GM12801 (cell line): ENCODE measurements around the gene WDR93.

Source experiments
- TF ChIP-seq, protein P1 (sequence below): IDR thresholded peaks from one replicate; pipeline ENCODE4 v1.5.1; 2011; ENCODE audit warnings: control low read depth; ENCODE audit not compliant: insufficient read length; ENCODE audit errors: extremely low read depth

The WDR93 gene

DNA sequence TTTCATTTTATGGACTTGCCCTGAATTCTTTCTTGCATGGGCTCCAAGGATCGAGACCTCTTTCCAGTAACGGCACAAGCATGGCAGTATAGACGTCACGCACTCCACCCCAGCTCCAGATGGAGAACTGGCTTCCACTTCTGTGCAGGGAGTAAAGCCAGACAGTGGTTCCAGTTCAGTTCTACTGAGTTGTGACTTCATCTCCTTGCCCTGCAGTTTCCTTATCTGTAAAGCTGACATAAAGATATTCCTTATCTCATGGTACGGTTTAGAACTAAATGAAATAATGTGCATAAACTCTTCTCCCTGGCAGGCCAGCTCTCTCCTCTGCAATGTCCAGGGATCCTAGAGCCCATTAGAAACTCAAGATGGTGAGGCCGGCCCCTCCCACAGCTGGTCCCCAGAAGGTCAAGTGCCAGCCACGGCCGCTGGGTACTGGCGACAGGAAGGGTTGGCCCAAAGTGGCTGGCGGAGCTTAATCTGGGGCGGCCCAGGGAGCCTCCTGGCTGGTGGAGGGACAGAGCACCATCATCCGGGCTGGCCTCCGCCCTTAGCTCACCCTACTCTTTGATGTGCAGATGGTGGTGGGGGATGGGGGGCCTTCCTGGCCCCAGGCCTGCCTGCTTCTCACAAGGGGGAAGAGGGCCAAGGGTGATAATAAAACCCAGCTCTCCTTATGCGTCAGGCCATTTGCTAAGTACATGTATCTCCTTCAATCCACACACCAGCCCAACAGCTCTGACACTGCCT is 92.7 kb downstream of the WDR93 start:
- TF ChIP-seq, protein P1, sequence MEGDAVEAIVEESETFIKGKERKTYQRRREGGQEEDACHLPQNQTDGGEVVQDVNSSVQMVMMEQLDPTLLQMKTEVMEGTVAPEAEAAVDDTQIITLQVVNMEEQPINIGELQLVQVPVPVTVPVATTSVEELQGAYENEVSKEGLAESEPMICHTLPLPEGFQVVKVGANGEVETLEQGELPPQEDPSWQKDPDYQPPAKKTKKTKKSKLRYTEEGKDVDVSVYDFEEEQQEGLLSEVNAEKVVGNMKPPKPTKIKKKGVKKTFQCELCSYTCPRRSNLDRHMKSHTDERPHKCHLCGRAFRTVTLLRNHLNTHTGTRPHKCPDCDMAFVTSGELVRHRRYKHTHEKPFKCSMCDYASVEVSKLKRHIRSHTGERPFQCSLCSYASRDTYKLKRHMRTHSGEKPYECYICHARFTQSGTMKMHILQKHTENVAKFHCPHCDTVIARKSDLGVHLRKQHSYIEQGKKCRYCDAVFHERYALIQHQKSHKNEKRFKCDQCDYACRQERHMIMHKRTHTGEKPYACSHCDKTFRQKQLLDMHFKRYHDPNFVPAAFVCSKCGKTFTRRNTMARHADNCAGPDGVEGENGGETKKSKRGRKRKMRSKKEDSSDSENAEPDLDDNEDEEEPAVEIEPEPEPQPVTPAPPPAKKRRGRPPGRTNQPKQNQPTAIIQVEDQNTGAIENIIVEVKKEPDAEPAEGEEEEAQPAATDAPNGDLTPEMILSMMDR, result no peak

DNA sequence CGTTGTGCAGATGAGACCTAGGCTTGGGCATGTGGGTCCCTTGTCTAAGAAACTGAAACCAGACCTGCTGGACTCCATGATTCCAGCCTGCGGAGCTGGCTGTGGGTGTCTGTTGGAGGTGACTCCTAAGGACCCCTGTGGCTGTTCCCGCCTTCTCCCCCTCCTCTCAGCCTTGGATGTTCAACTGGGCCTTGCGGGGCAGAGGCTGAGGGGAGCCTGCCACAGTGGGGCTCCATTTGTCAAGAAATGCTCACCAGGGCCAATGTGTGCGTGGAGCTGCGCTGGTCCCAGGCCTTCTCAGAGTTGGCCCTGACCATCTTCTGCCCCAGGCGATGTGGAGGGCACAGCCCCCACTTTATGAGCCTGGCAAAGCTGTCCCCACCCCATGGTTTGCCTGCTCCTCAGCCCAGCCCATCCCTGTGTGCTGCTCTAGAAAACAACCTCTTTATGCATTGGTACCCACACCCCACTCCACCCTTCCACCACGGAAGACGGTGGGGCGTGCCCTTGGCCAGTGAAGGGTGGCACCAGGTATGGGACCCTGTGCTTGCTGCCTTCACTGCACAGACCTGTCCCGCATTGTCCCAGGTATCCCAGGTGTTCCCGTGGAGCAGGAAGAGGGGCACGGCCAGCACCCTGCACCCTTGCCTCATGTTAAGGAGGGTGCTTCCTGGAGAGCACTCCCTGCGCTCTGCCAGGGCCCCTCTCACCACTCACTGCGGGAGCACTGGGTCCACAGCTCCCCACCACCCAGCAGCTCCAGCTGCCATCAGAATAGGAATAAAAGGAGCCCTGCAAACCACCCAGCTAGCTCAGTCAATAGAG is 93.5 kb downstream of the WDR93 start:
- TF ChIP-seq, protein P1, result no peak

DNA sequence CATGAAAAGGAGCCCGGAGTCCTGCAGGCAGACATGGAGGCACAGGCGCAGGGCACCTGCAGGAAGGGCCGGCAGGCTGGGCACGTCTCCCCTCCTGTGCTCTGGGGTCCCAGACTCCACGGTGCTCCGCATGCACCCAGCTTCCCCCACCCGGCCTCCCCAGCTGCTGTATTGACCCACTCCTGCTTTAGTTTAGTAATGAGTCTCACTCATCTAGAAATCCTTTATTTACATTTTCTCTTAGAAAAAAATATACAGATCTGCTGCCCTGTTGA is 94.0 kb downstream of the WDR93 start:
- TF ChIP-seq, protein P1, result no peak

DNA sequence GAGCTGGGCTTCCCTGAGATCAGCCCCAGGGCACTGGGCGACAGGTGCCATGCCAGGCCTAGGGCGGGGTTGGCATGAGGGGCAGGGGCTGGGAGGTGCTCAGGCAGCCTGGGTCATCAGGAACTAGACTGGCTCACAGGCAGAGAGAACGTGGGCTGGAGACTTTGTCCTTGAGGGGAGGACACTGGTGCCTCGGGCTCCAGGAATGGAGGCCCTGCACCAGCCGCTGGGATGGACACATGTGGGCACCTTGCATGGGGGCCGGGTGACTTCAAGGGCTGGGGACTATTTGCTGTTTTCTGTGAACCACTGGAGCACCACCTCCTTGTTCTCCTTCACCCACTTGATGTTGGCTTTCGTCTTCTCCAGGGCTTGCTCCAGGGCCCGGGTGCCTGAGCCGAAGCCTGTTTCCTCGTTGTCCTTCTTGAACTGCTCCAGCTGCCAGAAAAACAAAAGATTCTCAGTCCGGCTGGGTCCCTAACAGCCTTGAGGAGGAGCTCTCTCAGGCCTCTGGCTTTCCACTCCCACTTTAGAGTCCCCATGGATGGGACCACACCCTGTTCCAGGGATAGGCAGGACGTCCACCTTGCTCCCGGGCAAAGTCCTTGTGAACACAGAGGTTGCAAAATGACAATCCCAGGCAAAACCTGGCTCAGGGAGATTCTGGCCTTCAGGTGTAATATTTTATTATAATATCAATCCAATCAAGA is 94.6 kb downstream of the WDR93 start:
- TF ChIP-seq, protein P1, result no peak

DNA sequence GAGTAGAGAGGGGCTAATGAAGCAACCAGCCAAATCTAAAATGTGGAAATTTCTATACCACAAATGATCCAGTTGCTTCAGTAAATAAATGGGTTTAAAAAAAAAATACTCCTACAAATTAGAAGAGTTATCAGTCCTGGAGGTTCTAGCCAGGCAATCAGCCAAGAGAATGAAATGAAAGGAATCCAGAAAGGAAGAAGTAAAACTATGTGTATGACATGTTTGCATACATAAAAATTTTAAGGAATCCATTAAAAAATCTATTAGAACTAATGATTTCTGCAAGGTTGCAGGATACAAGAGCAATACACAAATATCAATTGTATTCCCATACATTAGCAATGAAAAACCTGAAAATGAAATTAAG is 95.1 kb downstream of the WDR93 start:
- TF ChIP-seq, protein P1, result no peak

DNA sequence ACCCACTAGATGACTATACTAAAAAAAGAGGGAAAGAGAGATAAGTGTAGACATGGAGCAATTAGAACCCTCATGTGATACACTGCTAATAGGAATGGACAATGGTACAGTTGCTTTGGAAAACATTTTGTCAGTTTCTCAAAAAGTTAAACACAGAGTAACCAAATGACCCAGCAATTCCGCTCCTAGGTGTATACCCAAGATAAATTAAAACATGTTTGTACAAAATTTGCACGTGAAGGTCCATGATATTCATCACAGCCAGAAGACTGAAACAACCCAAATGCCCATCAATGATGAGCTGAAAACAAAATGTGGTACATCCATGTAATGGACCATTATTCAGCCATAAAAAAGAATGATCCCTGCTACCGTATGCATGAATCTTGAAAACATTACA is 97.3 kb downstream of the WDR93 start:
- TF ChIP-seq, protein P1, result no peak

DNA sequence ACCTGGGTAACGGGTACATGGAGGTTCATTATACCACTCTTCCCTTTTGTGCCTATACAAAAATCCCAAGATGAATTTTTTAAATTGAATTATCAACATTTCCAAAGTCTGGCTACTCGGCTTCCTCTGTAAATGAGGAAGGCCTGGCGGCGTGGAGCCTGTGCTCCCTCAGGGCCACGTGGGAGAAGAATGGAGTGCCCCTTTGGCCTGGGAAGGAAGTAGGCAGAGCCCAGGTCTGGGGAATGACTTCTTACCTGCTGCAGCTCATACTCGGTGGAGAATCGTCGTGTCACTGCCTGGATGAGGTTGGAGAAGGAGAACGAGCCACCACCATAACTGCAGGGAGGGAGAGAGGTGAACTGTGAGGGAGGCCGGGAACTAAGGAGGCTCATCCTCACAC is 99.6 kb downstream of the WDR93 start:
- TF ChIP-seq, protein P1, result no peak
